GM19324 (cell line): Measurements from ENCODE around the gene DYRK4.
"Not testable (repeated sequence)": the region's sequence is repeated elsewhere in the genome, so short reads cannot be mapped to it uniquely, and the experiment has no call there.

Experiments used
- ATAC-seq: cut with Tn5 transposase; IDR thresholded peaks from one replicate; pipeline ENCODE4 v1.9.1; 2021; ENCODE audit warnings: mild to moderate bottlenecking, moderate library complexity; ENCODE audit not compliant: unreplicated experiment, low FRiP score

DYRK4 gene, protein sequence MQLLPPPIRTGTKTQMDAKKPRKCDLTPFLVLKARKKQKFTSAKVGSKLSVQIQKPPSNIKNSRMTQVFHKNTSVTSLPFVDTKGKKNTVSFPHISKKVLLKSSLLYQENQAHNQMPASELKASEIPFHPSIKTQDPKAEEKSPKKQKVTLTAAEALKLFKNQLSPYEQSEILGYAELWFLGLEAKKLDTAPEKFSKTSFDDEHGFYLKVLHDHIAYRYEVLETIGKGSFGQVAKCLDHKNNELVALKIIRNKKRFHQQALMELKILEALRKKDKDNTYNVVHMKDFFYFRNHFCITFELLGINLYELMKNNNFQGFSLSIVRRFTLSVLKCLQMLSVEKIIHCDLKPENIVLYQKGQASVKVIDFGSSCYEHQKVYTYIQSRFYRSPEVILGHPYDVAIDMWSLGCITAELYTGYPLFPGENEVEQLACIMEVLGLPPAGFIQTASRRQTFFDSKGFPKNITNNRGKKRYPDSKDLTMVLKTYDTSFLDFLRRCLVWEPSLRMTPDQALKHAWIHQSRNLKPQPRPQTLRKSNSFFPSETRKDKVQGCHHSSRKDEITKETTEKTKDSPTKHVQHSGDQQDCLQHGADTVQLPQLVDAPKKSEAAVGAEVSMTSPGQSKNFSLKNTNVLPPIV

DNA sequence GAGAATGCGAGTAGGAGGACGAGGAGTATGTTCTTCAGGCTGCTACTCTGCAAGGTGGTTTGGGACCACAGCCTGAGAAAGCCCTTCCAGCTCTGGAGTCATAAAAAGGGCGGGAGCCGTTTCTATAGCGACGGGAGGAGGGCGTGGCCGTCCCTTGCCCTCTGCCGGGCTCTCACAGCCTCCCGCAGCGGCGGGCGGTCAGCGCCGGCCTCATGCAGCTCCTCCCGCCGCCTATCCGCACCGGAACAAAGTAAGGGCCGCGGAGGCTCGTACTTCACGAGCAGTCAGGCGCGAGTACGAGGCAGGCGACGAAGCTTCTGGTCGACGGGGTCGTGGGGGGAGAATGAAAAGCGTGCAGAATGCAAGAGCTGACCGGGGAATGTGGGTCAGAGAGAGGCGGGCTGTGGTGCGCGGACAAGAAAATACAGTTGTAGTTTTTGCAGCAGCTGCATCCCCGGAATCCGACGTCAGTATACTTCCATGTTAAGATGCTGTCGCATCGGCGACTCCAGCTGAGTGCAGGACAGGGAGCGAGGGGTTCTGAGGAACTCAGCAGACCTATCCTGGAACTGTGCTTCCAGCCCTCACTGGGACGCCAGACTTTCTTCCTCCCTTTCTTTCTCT, at the start of gene DYRK4:
TSS of gene DYRK4 (plus strand) at position 175 of the 624 bp plus-strand sequence. CDS start at position 213, 38 bp downstream.
- ATAC-seq: no peak

DNA sequence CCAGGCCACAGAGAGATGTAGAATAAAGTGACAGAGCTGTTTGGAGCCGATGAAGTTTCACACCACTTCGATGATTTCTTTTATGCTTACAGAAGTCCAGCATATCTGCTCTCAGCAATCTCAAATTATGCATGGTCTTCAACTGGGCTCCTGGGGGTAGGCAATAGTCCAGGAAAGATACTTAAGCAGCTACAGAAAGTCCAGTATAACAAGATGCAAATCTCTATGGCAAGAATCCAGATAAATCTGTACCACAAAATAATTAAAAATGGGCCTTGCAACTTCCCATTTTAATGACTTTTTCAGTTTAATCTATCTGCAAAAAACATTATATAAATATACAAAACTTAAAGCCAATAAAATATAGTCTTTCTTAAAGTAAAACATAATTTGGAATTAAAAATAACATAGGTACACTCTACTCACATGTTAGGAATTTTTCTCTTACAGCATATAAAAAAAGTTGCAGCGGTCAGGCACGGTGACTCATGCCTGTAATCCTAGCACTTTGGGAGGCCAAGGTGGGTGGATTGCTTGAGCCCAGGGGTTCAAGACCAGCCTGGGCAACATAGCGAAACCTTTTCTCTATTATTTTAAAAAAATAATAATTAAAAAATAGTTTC, 43.8 kb upstream of the DYRK4 start:
- no peak for ATAC-seq

DNA sequence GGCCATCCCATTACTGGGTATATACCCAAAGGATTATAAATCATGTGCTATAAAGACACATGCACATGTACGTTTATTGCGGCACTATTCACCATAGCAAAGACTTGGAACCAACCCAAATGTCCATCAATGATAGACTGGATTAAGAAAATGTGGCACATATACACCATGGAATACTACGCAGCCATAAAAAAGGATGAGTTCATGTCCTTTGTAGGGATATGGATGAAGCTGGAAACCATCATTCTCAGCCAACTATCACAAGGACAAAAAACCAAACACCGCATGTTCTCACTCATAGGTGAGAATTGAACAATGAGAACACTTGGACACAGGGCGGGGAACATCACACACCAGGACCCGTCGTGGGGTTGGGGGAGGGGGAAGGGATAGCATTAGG, 38.6 kb upstream of the DYRK4 start:
- not testable (repeated sequence) for ATAC-seq

DNA sequence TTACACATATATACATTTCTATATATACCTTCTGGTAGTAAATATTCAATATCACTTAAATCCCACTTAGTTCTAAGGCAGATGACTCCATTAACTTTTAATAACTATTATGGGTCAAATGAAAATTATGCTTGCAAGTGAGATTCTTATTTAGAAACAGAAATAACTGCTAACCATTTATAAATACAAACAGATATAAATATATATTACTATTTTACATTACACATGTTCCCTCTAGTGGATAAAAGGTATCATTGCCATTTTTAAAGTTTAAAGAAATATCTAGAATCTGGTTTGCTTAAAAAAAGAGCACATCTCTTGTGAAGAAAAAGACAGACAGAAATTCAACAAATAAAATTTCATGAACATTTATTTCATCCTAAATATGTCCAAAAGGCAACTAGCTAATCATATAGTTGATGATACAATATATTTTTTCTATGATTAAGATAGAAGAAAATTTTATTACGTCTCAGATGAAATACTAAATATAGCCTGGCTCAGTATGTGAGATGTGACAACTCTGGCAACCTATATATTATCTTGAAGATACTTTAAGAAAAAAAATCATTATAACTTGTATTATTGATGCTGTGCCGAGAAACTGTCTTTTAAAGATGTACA, 35.0 kb upstream of the DYRK4 start:
- ATAC-seq: no peak

DNA sequence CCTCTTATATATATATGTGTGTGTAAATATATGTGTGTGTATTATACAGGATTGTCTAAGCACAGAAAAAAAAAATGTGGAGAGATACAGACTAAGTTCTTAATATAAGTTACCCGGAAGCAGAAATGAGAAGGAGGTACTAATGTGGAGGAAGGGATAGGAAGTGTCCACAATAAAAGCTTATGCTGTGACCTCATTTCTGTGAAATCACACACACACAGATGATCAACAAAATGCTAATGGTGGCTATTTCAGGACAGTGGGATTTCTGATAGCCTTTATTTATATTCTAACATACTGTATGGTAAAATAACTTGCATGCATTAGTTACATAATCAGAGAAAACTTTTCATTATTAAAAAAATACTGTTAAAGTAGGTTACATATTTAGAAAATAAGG, 31.8 kb upstream of the DYRK4 start:
- no peak for ATAC-seq

DNA sequence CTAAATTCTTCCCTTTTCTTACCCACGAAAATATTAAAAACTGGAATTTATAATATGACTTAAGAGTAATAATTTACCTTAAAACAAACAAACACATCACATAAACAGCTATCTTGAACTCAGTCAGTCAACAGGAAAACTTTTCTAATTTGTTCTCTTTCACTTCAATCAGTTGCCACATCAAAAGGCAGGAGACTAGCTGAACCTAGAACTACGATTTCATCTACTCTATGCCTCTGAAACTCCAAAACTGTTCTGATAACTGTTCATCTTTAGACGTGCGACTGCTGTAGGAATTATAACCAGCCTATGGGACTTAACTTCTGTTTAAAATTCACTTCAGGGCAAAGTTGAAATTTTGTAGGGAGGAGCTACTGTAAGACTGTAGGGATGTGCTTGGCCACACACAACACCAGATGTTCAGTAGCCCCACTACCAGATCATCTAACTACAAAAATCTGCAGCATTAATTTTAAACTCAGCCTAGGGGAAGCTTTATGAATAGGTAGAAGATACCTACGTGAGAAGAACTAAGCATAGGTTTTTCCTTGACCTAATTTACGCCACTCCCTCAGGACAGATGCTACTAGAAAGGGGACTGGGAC, 30.9 kb upstream of the DYRK4 start:
- ATAC-seq: no peak

DNA sequence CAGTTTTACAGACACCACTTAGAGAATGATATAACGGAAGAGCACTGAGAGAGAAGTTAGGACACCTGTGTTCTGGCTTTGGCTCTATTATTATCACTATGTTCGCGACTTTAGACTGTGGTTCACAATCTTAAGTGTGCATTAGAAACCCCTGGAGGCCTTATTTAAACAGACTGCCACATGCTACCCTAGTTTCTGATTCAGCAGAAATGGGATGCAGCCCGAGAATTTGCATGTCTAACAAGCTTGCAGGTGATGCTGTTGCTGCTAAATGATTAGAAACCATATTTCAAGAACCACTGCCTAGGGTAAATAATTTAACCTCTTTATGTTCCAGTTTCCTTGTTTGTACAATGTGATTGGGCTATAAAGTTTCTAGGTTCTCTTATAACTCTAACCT, 26.9 kb upstream of the DYRK4 start:
- ATAC-seq: peak; percentile 44

DNA sequence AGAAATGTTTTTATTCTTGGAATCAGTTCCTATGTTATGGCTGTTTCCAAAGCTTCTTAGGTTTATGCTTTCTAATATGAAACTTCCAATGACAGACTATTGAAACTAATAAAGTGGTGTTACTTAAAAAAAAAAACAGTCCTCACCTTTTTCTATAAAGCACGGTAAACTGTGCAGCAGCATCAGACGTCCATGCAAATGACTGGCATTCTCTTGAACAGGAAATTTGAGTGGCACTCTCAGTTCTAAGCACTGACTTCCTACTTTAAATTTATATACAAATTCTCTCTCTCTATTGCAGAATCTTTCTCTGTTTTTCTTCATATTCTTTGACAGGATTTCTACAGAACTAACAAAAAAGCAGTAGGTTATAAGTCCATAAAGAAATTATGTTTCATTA, 26.1 kb upstream of the DYRK4 start:
- ATAC-seq: no peak

DNA sequence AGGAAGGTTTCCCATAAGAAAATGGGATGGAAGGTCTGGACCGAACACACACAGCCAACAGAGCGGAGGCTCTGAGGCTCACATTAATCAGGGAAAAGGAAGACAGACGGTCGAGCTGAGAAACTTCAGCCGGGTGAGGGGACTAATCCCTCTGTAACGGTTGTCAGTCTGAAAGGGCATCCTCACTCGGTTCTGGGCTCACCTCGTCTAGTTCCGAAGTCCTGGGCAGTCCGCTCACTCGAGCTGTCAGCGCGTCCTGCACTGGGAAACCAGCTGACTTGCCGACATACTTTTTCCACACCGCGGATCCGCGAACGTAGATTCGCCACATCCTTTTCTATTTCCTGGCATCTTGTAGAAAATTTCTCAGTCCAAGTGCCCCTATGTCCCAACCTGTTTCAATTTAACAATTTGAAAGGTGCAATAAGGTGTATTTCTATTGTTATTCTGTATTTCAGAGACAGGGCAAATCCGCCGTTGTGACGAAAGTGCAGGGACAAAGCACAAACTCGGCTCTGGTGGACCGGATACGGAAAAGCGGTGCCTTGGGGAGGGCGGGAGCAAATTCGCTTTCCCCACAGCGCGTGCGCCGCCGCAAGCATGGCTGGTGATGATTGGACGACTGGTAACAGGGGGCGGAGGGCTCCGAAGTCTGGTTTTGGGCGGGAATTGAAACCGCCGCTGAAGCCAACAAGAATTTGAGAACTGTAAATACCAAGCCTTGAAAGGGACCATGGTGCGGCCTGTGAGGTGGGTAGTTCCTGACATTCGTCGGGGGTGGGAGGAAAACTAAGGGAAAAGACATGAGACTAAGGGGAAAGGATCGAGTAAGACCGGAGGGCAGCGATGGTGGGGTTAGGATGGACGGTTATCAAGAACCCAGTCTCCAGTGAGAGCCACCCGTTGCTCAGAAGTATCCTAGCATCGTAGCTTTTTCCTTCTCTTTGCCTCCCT, 23.5 kb upstream of the DYRK4 start, which contains the start of gene RAD51AP1:
TSS of gene RAD51AP1 (plus strand) at position 684 of the 954 bp plus-strand sequence. CDS start at position 734, 50 bp downstream.
- ATAC-seq: peak; percentile 89

DNA sequence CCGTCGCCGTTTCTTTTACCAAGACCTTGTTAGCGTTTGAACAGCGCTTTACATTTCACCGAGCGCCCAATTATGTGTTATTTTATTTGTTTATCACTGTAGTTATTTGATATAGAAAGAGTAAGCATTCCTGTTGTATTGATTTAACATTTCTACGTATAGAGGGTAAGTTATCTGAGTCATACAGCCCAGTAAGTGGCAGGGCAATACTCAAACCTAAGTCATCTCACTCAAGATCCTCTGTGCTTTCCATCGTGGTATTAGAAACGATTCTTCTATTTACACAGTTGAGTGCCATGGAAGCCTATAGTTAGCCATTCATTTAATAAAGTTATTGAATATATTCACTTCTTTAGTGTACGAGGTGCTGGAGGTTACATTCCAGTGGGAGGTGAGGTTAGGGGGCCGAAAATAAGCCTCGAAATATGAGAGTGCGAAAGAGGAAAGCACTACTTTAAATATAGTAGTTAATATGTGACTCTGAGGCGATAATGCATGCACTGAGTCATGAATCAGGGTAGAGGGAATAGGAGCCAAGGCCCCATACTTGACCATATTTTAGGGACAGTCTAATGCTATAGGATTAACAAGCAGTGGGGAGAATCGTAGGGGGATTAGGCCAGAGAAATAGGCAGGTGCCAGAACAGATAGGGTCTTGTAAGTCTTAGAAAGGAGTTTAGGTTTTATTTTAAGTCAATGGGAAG, 22.7 kb upstream of the DYRK4 start:
- no peak for ATAC-seq

DNA sequence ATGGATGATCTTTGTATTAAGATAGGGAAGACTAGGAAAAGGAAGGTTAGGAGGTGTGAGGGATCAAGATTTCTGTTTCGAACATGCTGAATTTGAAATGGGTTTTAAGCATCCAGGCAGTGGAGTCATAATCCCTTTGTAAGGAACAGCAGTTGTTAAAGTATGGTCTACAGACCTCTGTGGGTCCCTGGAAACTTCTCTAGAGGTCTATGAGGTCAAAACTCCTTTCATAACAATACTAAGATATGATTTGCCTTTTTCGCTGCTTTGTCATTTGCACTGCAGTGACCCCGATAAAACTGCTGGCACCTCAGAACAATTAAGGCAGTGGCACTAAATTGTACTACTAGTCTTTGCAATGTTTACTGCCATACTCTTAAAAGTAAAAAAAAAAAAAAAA, 21.8 kb upstream of the DYRK4 start:
- ATAC-seq: no peak

DNA sequence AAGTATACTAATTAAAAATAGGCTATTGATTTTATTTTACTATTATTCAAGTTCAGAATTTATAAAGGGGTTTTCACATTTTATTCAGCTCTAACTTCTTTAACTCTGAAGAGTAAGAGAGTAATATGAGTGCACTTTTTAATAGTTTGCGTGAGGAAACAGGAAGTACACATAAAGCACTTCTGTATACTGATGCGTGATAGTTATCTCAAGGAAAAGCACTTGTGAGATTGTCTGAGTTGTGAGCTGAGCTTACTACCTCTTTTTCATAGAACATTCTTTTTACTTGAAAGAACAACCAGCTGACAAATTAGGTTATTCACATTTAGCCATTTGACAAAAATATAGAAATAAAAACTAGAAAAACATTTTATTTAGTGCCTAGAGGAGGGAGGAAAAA, 21.4 kb upstream of the DYRK4 start:
- no peak for ATAC-seq

DNA sequence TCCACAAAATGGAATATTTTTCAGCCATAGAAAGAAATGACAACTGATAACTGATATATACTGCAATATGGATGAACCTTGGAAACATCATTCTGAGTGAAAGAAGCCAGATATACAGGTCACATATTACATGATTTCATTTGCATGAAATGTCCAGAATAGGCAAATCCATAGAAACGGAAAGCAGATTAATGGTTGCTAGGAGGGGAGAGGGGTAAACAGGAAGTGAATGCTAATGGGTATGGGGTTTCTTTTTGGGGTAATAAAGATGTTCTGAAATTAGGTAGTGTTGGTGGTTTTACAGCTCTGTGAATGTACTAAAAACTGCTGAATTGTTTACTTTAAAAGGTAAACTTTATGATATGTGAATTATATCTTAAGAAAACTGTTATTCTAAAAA, 16.8 kb upstream of the DYRK4 start:
- ATAC-seq: no peak

DNA sequence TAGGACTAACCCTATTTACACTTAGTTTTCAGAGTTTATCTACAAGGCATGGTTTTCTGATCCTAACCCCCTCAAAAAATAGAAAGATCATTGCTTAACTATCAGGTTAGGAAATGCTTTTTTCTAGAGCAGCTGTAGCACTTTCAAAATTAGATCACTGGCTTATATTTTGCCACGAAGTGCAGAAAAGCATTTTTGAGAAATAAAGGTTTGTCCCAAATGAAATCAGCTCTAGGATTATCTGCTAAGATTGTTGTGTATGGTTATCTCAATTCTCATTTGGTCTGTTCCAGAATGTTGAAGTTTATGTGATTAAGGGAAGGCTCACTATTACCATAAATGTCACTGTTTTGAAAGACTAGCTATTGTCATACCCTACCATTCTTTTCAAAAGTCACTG, 9.8 kb upstream of the DYRK4 start:
- ATAC-seq: no peak

DNA sequence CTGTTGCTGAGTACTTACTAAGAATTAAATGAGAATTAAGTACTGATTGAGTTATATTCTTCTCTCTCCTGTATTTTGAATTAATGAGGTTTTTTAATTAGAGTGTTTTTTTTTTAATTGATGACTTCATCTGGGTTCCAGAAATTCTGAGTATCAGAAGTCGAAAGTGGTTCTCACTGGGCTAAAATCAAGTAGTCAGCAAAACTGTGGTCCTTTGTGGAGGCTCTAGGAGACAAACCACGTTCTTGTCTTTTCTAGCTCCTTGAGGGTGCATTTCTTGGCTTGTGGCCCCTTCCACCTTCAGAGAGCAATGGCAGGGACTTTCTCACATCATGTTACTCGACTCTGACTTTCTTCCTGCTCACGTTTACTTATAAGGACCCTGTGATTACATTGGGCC, 8.1 kb upstream of the DYRK4 start:
- no peak for ATAC-seq

DNA sequence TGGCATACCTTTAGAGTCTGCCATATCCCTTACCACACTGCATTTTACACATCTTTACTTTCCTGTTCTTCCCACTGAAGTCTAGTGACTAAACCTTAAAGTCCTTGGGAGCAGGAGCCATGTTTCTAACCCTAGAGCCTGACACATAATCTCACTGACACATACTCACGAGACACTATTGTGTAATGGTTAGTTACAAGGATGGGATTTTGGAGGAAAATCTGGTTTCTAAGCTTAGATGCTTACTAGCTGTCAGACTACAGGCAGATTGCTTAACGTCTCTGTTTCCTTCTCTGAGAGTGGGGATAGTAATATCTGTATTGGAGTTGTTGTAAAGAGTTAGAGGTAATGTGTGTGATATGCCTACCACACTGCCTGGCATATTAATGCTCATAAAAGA, 6.2 kb upstream of the DYRK4 start:
- ATAC-seq: no peak

DNA sequence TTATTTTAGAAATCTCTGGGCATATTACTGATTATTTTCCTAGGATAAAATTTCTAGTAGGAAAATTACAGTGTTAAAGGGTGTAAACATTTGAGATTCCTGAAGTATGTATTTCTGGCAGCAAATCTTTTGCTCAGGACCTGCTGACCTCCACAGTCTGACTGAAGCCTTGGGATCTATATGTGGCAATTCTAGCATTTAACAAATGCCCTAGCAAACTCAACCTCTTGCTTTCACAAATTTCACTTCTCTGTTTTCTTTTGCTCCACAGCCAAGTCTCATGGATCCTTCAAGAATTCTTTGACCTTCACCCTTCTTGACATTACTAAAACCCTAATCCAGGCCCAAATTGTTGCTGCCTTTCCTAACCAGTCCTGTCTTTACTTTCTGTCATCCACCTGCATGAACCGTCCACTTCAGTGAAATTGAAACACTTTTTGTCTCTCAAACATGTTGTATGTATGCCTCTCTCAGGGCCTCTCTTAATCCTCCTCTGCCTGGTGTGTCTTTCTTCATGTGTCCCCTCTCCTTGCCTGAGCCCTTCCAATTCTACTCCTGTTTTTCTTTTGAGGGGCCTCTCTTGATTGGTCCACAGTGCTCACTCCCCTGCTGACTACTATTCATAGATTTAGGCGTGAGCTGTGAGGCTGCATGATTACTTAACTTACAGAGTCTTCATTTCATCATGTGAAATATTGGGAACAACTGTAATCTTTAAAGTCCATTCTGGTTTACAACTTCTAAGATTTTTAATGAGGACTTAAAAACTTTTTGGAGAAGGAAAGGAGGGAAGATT, 5.1 kb upstream of the DYRK4 start:
- ATAC-seq: no peak

DNA sequence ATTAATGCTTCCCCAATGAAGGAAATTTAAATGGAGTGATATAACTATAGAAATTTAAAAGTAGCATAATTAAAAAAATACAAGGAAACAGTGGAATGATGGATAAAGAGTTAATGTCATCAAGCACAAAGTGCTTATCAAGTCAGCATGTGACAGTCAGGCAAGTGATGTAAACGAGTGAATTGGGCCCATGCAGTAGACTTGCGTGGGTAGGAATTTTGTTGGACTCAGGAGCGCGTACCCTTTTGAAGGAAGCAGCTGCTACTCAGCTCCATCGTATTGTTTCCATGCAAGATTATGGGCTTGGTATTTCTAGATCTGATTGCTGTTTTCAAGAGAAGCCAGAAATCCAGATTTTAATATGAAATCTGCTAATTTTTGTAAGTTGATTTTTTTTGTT, 4.4 kb upstream of the DYRK4 start:
- no peak for ATAC-seq
